MM.1S (cell line): Measurements from ENCODE around the gene PADI4.

Experiments
- DNase-seq: peaks from one replicate; pipeline ENCODE4 v3.0.0-alpha.2; 2015
- H2AFZ ChIP-seq: fragments of 300-600 bp; sonication (generic); 2 replicates; pipeline ENCODE4 v1.6.0; 2016; ENCODE audit warnings: antibody characterized with exemption, low read length
- H3F3A ChIP-seq: fragments of 300-600 bp; sonication (generic); 2 replicates; pipeline ENCODE4 v1.6.1; 2016; ENCODE audit warnings: mild to moderate bottlenecking, antibody characterized with exemption, low read length, moderate library complexity, mixed read lengths; ENCODE audit not compliant: insufficient read depth
- H3K27ac ChIP-seq: fragments of 300-600 bp; sonication (generic); 2 replicates; pipeline ENCODE4 v1.5.1; 2016; ENCODE audit warnings: mild to moderate bottlenecking, low read length
- H3K27me3 ChIP-seq: fragments of 300-600 bp; sonication (generic); replicated peaks from 2 replicates; pipeline ENCODE4 v1.6.0; 2016; ENCODE audit warnings: low read length; ENCODE audit not compliant: insufficient read depth
- H3K36me3 ChIP-seq: fragments of 300-600 bp; sonication (generic); replicated peaks from 2 replicates; pipeline ENCODE4 v1.6.1; 2016; ENCODE audit warnings: mild to moderate bottlenecking, low read length, mixed read lengths; ENCODE audit not compliant: insufficient read depth
- H3K4me1 ChIP-seq: fragments of 300-600 bp; sonication (generic); 2 replicates; pipeline ENCODE4 v1.6.1; 2016; ENCODE audit warnings: low read length, mixed read lengths
- H3K4me2 ChIP-seq: fragments of 300-600 bp; sonication (generic); 2 replicates; pipeline ENCODE4 v1.6.0; 2016; ENCODE audit warnings: low read depth, low read length
- H3K4me3 ChIP-seq: fragments of 300-600 bp; sonication (generic); 2 replicates; pipeline ENCODE4 v1.5.1; 2016; ENCODE audit warnings: low read length, mixed read lengths
- H3K79me2 ChIP-seq: fragments of 300-600 bp; sonication (generic); 2 replicates; pipeline ENCODE4 v1.6.1; 2016; ENCODE audit warnings: mixed run types, low read length, mixed read lengths
- H3K9ac ChIP-seq: fragments of 300-600 bp; sonication (generic); 2 replicates; pipeline ENCODE4 v1.6.1; 2016; ENCODE audit warnings: low read length, mixed read lengths
- H3K9me2 ChIP-seq: fragments of 300-600 bp; sonication (generic); replicated peaks from 2 replicates; pipeline ENCODE4 v1.6.1; 2016; ENCODE audit warnings: mild to moderate bottlenecking, low read length, mixed read lengths; ENCODE audit not compliant: insufficient read depth
- H3K9me3 ChIP-seq: fragments of 300-600 bp; sonication (generic); replicated peaks from 2 replicates; pipeline ENCODE4 v1.6.1; 2016; ENCODE audit warnings: mild to moderate bottlenecking, low read length, mixed read lengths; ENCODE audit not compliant: insufficient read depth
- H4K20me1 ChIP-seq: fragments of 300-600 bp; sonication (generic); 2 replicates; pipeline ENCODE4 v1.6.1; 2016; ENCODE audit warnings: mild to moderate bottlenecking, low read length, moderate library complexity, mixed read lengths; ENCODE audit not compliant: insufficient read depth
- CTCF ChIP-seq: fragments of 300-600 bp; sonication (generic); IDR thresholded peaks from 2 replicates; pipeline ENCODE4 v1.5.1; 2016; ENCODE audit warnings: antibody characterized with exemption, low read length, mixed read lengths
- EZH2 ChIP-seq: fragments of 300-600 bp; sonication (generic); optimal IDR thresholded peaks from 2 replicates; pipeline ENCODE3; 2017; ENCODE audit warnings: low read depth, mild to moderate bottlenecking, antibody characterized with exemption, low read length, mixed read lengths
- EZH2phosphoT487 ChIP-seq: fragments of 300-600 bp; sonication (generic); IDR thresholded peaks from 2 replicates; pipeline ENCODE4 v1.6.1; 2018; ENCODE audit warnings: antibody characterized with exemption, low read length

Gene PADI4

GRCh38 chr1:17335821-17336710 is 28.1 kb downstream of the PADI4 start:
- Histone ChIP-seq H3K4me3 (no peak overlapping the region), H3K27me3 (peaks cover 86% of the 10 kb centered on the region), H3K9ac (no peak overlapping the region), H3F3A (no peaks in the 10 kb centered on the region), H3K36me3 (no peaks in the 10 kb centered on the region), H2AFZ (no peak overlapping the region), H3K4me2 (no peak overlapping the region), H3K9me2 (no peaks in the 10 kb centered on the region), H3K9me3 (no peaks in the 10 kb centered on the region), H4K20me1 (no peaks in the 10 kb centered on the region), H3K4me1 (no peaks in the 10 kb centered on the region), H3K79me2 (no peaks in the 10 kb centered on the region), H3K27ac (no peak overlapping the region)
- peak; percentile 58 for DNase-seq
- TF ChIP-seq EZH2: no peak
- TF ChIP-seq CTCF: peak; percentile 89

- no peak overlapping the region for H3K4me3 ChIP-seq
- no peak for DNase-seq
- no peak overlapping the region for H3K9ac ChIP-seq
- no peak overlapping the region for H3K4me2 ChIP-seq
- no peaks in the 10 kb centered on the region for H3K36me3 ChIP-seq
- no peaks in the 10 kb centered on the region for H3K9me2 ChIP-seq
- H3K4me1 ChIP-seq: no peaks in the 10 kb centered on the region
- TF ChIP-seq EZH2: no peak
- TF ChIP-seq CTCF: peak; percentile 34
- H3K79me2 ChIP-seq: no peaks in the 10 kb centered on the region
- no peaks in the 10 kb centered on the region for H3K9me3 ChIP-seq
- no peaks in the 10 kb centered on the region for H3F3A ChIP-seq
- H2AFZ ChIP-seq: no peak overlapping the region
- H4K20me1 ChIP-seq: no peaks in the 10 kb centered on the region
- H3K27me3 ChIP-seq: peaks cover 80% of the 10 kb centered on the region
- no peak overlapping the region for H3K27ac ChIP-seq
These were observed 30.9 kb downstream of the PADI4 start for GRCh38 chr1:17338706-17339493.

- no peak for DNase-seq
- Histone ChIP-seq H3K4me2 (no peak overlapping the region), H3K79me2 (no peaks in the 10 kb centered on the region), H2AFZ (no peak overlapping the region), H3K36me3 (no peaks in the 10 kb centered on the region), H3K27me3 (peaks cover 73% of the 10 kb centered on the region), H3K9me3 (no peaks in the 10 kb centered on the region), H3K27ac (no peak overlapping the region), H3K9me2 (no peaks in the 10 kb centered on the region), H3F3A (no peaks in the 10 kb centered on the region), H3K4me3 (no peak overlapping the region), H3K4me1 (no peaks in the 10 kb centered on the region), H4K20me1 (no peaks in the 10 kb centered on the region), H3K9ac (no peak overlapping the region)
- TF ChIP-seq EZH2 (no peak), CTCF (no peak), EZH2phosphoT487 (no peak)
These were observed 31.5 kb downstream of the PADI4 start for GRCh38 chr1:17339521-17339920.
